PC-3 (cell line): ENCODE results near the gene RGS7.

Source experiments
- CTCF ChIP-seq: fragments of 300-600 bp; sonication (generic); conservative IDR thresholded peaks from 2 replicates; pipeline ENCODE4 v1.5.1; 2017; ENCODE audit warnings: antibody characterized with exemption, low read depth, mild to moderate bottlenecking, low read length
- EZH2phosphoT487 ChIP-seq: fragments of 300-600 bp; sonication (generic); IDR thresholded peaks from 2 replicates; pipeline ENCODE4 v1.6.1; 2018; ENCODE audit warnings: mild to moderate bottlenecking, antibody characterized with exemption, low read length, borderline replicate concordance

GRCh38 chr1:241308471-241308870 is 48.5 kb downstream of the RGS7 start:
- TF ChIP-seq CTCF (no peak), EZH2phosphoT487 (no peak)
